ENCODE data around the gene SLC7A14.

Gene SLC7A14

GRCh38 chr3:170560717-170561382, 25.0 kb downstream of the SLC7A14 start:
- no peak for TF ChIP-seq CSDC2 (CRISPR knock-in tag; IDR thresholded peaks at IDR 0.05)
- no peak for TF ChIP-seq CREB5 (CRISPR knock-in tag; IDR thresholded peaks at IDR 0.05; ENCODE audit: low read depth)
- no peak for TF ChIP-seq ZC3H10 (CRISPR knock-in tag; IDR thresholded peaks at IDR 0.05)
- TF ChIP-seq ZNF565 (CRISPR knock-in tag; conservative IDR thresholded peaks at IDR 0.05; ENCODE audit: low read depth): no peak
- no peak for TF ChIP-seq TCF4 (CRISPR knock-in tag; IDR thresholded peaks at IDR 0.05; ENCODE audit: borderline replicate concordance)
- TF ChIP-seq ESRRG (CRISPR knock-in tag; IDR thresholded peaks at IDR 0.05): no peak
- no peak for TF ChIP-seq POU6F1 (CRISPR knock-in tag; IDR thresholded peaks at IDR 0.05; ENCODE audit: borderline replicate concordance, low read depth)
- no peak for TF ChIP-seq ISL1 (CRISPR knock-in tag; IDR thresholded peaks at IDR 0.05)
- no peak for ATAC-seq

GRCh38 chr3:170560296-170560695, 25.6 kb downstream of the SLC7A14 start:
- no peak for TF ChIP-seq ISL1 (CRISPR knock-in tag; IDR thresholded peaks at IDR 0.05)
- TF ChIP-seq PPARA (CRISPR knock-in tag; IDR thresholded peaks at IDR 0.05; ENCODE audit: borderline replicate concordance): no peak
- TF ChIP-seq PATZ1 (CRISPR knock-in tag; IDR thresholded peaks at IDR 0.05; ENCODE audit: borderline replicate concordance): no peak
- TF ChIP-seq ZC3H10 (CRISPR knock-in tag; IDR thresholded peaks at IDR 0.05): no peak
- TF ChIP-seq ZNF565 (CRISPR knock-in tag; conservative IDR thresholded peaks at IDR 0.05; ENCODE audit: low read depth): no peak
- TF ChIP-seq ZFP3 (CRISPR knock-in tag; IDR thresholded peaks at IDR 0.05): no peak
- no peak for TF ChIP-seq OSR1 (CRISPR knock-in tag; IDR thresholded peaks at IDR 0.05)
- no peak for TF ChIP-seq ESRRG (CRISPR knock-in tag; IDR thresholded peaks at IDR 0.05)
- TF ChIP-seq RARB (CRISPR knock-in tag; IDR thresholded peaks at IDR 0.05): no peak
- no peak for TF ChIP-seq ARNTL (CRISPR knock-in tag; IDR thresholded peaks at IDR 0.05; ENCODE audit: borderline replicate concordance, low read depth)
- ATAC-seq: no peak

GRCh38 chr3:170558427-170558826, 27.4 kb downstream of the SLC7A14 start:
- no peak for TF ChIP-seq OSR1 (CRISPR knock-in tag; IDR thresholded peaks at IDR 0.05)
- TF ChIP-seq SNAI2 (CRISPR knock-in tag; IDR thresholded peaks at IDR 0.05): no peak
- TF ChIP-seq CSRNP3 (CRISPR knock-in tag; IDR thresholded peaks at IDR 0.05): no peak
- TF ChIP-seq CREB5 (CRISPR knock-in tag; IDR thresholded peaks at IDR 0.05; ENCODE audit: low read depth): no peak
- no peak for TF ChIP-seq TSHZ2 (CRISPR knock-in tag; IDR thresholded peaks at IDR 0.05)
- TF ChIP-seq TOX (CRISPR knock-in tag; IDR thresholded peaks at IDR 0.05; ENCODE audit: borderline replicate concordance): no peak
- no peak for TF ChIP-seq ARNTL (CRISPR knock-in tag; IDR thresholded peaks at IDR 0.05; ENCODE audit: borderline replicate concordance, low read depth)
- TF ChIP-seq CSDC2 (CRISPR knock-in tag; IDR thresholded peaks at IDR 0.05): no peak
- TF ChIP-seq RARB (CRISPR knock-in tag; IDR thresholded peaks at IDR 0.05): no peak
- TF ChIP-seq ZFP3 (CRISPR knock-in tag; IDR thresholded peaks at IDR 0.05): no peak
- no peak for TF ChIP-seq BACH2 (CRISPR knock-in tag; IDR thresholded peaks at IDR 0.05; ENCODE audit: borderline replicate concordance)
- no peak for TF ChIP-seq ZNF565 (CRISPR knock-in tag; conservative IDR thresholded peaks at IDR 0.05; ENCODE audit: low read depth)
- TF ChIP-seq PATZ1 (CRISPR knock-in tag; IDR thresholded peaks at IDR 0.05; ENCODE audit: borderline replicate concordance): no peak
- TF ChIP-seq GLIS3 (CRISPR knock-in tag; IDR thresholded peaks at IDR 0.05): no peak
- peak; percentile 56 for ATAC-seq

Measured in SK-N-SH treated with all-trans-retinoic acid at 6 μM for 48 hours (cell line).